AG04450 (cell line): ENCODE results near the gene CFTR. TPM values are rescaled to one million over a fixed set of nuclear protein-coding genes. Genes with fewer than 3 reads are reported as not detected.

Source experiments
- CTCF ChIA-PET: fragments of 300-600, 350-600 bp; formaldehyde crosslinking; extraction: SDS; loops from one replicate; lab custom pipeline; 2022; ENCODE audit warnings: antibody characterized with exemption, inconsistent platforms; lab: Charles Lee
- POLR2A ChIA-PET: fragments of 350-600 bp; formaldehyde crosslinking; extraction: SDS; loops from one replicate; lab custom pipeline; 2021; ENCODE audit warnings: antibody characterized with exemption, inconsistent platforms; lab: Yijun Ruan, JAX
- DNase-seq: peaks from one replicate; pipeline ENCODE4 v3.0.0-alpha.2; 2011; ENCODE audit warnings: low read depth, low spot score
- H3K27ac ChIP-seq: one replicate; pipeline ENCODE4 v1.5.1; 2012; ENCODE audit warnings: low read depth, low read length, control low read depth
- H3K27me3 ChIP-seq: one replicate; pipeline ENCODE4 v1.6.0; 2012; ENCODE audit warnings: low read length; ENCODE audit not compliant: control insufficient read depth, insufficient read depth
- H3K4me3 ChIP-seq: 2 replicates; pipeline ENCODE4 v1.5.1; 2011; ENCODE audit warnings: mild to moderate bottlenecking, low read depth, low read length, control low read depth
- H3K9me3 ChIP-seq: 2 replicates; pipeline ENCODE4 v1.5.1; 2012; ENCODE audit warnings: low read length; ENCODE audit not compliant: control insufficient read depth, insufficient read depth
- CTCF ChIP-seq: IDR thresholded peaks from 2 replicates; pipeline ENCODE4 v1.5.1; 2011; ENCODE audit warnings: low read depth, low read length, control low read depth, inconsistent platforms
- polyA plus RNA-seq: library from polyadenylated mRNA; depleted of rRNA; stranded (reverse); fragments of >200 nt; gene quantifications from 2 replicates; pipeline ENCODE4 v1.2.3, GENCODE V29; 2011

Gene CFTR
- polyA plus RNA-seq, 1 experiment, result 0.37 TPM

GRCh38 chr7:117621075-117621618, 141.3 kb downstream of the CFTR start:
- CTCF ChIA-PET, result interaction anchor here (0.5 kb wide), 1 partner anchor 102 kb away, joined by 3 read pairs; no protein-coding TSS in a partner anchor
- H3K4me3 ChIP-seq, result no peak overlapping the region
- DNase-seq, result no peak
- H3K9me3 ChIP-seq, result no peaks in the 10 kb centered on the region
- POLR2A ChIA-PET, result no interaction called here
- H3K27me3 ChIP-seq, result no peaks in the 10 kb centered on the region
- no peak for TF ChIP-seq CTCF
- no peak overlapping the region for H3K27ac ChIP-seq

- ChIA-PET CTCF (no interaction called here), POLR2A (no interaction called here)
- no peak for DNase-seq
- H3K4me3 ChIP-seq, result no peak overlapping the region
- H3K27me3 ChIP-seq, result no peaks in the 10 kb centered on the region
- TF ChIP-seq CTCF, result no peak
- H3K27ac ChIP-seq, result no peak overlapping the region
- H3K9me3 ChIP-seq, result no peaks in the 10 kb centered on the region
Observed at GRCh38 chr7:117623606-117624005, 143.8 kb downstream of the CFTR start.

- TF ChIP-seq CTCF, result no peak
- Histone ChIP-seq H3K4me3 (no peak overlapping the region), H3K27me3 (no peaks in the 10 kb centered on the region), H3K9me3 (no peaks in the 10 kb centered on the region), H3K27ac (no peak overlapping the region)
- CTCF ChIA-PET, result interaction anchor here (0.9 kb wide), 1 partner anchor 8 kb away, joined by 3 read pairs; no protein-coding TSS in a partner anchor
- DNase-seq, result no peak
- POLR2A ChIA-PET, result no interaction called here
Observed at GRCh38 chr7:117630501-117630900, 150.7 kb downstream of the CFTR start.

- no peak for DNase-seq
- H3K27ac ChIP-seq, result no peak overlapping the region
- no peaks in the 10 kb centered on the region for H3K27me3 ChIP-seq
- H3K4me3 ChIP-seq, result no peak overlapping the region
- POLR2A ChIA-PET, result no interaction called here
- TF ChIP-seq CTCF, result no peak
- H3K9me3 ChIP-seq, result no peaks in the 10 kb centered on the region
- CTCF ChIA-PET, result no interaction called here
Observed at GRCh38 chr7:117630907-117631564, 151.2 kb downstream of the CFTR start.

GRCh38 chr7:117631652-117632051, 151.8 kb downstream of the CFTR start:
- H3K9me3 ChIP-seq, result no peaks in the 10 kb centered on the region
- no peak for DNase-seq
- TF ChIP-seq CTCF, result no peak
- ChIA-PET CTCF (no interaction called here), POLR2A (no interaction called here)
- H3K4me3 ChIP-seq, result no peak overlapping the region
- no peaks in the 10 kb centered on the region for H3K27me3 ChIP-seq
- no peak overlapping the region for H3K27ac ChIP-seq
